Cerebellar nuclear complex (tissue), 1 donor: ENCODE data around the gene ZCCHC14.
A peak's percentile ranks its signal among the peaks of the same experiment; 100 is the strongest.

Experiments
- DNase-seq, 2 experiments: peaks; one replicate each; lab custom pipeline; 2025; lab: John Stamatoyannopoulos, UW

Gene ZCCHC14

DNA sequence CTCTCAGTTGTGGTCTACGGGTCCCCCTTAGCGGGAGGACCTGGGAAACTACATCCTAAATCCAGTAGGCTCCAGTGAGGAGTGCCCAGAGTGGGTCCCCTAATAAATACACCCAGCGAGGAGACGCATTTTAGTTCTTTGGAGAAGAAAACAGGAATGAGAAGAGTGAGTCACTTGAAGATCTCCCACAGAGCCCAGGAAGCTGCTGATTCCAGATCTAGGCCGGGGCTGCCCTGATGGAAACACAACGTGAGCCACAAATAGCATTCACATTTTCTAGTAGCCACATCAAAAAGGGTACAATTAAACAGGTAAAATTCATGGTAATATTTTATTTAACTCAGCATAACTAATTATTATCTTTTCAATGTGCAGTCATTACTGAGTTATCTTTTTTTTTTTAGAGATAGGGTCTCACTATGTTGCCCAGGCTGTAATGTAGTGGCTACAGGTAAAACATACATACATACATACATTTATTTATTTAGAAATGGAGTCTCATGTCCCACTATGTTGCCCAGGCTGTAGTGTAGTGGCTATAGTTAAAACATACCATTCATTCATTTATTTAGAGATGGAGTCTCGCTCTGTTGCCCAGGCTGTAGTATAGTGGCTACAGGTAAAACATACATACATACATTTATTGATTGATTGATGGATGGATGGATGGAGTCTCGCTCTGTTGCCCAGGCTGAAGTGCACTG is 130.8 kb downstream of the ZCCHC14 start:
- DNase-seq: no peak

DNA sequence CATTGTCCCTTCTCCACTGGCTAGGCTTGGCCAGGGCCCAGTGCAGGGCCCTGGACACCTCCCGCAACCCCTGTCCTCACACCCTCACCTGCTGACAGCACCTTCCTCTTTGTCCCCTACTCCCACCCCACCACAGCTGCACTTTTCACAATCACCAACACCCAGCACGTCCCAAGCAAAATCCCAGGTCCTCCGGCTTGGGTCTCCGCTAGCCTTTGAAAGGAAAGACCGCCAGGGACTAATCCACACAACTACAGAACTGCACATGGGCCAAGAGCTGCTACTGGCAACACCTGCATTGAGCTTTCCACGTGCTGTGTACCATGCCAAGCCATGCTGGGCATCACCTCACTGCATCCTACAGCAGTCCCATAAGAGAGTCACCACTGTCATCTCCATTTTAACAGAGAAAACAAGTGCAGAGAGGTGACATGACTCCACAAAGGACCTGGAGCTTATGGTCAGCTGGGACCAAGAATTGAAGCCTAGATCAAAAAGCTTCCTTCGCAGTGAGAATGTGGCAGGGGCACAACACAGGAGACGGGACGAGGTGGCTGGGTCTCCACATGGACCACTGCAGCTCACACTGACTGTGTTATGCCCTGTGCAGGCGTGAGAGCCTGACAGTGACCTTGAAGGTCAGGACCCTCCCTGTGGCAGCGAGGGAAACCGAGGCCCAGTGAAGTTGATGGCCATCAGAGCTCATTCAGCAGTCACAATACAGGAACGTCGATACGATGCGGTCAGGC is 131.8 kb downstream of the ZCCHC14 start:
- no peak for DNase-seq

DNA sequence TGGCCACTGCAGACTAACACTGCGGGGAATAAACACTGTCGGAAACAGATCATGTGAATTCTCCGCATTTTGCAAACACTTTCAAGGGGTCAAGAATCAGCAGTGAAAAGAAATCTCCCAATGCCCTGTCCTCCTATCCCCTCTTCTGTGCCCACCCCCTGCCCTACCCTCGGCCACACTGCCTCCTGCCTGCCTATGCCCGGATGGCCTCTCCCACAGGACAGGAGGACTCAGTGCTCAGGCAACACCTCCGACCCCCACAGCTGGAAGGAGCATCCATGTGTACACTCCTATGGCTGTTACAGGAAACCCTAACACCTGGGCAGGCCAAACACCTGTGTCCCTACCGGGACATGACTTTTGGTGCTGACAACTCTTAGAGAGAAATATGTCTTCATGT is 133.7 kb downstream of the ZCCHC14 start:
- no peak for DNase-seq

DNA sequence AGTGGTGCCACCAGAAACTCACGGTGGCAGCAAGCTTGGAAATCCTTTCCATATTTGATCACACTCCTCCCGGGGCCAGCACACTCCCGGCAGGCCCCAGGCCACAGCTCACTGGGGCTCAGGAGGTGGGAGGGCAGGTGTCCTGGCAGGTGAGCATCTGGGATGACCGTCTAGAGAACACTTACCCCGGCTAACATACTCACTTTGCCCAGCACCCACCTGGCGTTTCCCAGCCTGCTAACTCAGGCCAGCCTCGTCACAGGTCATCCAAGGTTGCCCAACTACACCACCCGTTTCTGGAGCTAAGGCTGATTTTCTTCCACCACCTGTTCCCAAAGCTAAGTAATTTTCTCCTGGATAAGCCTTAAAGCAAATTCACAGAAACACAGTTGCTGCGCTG is 134.1 kb downstream of the ZCCHC14 start:
- no peak for DNase-seq

DNA sequence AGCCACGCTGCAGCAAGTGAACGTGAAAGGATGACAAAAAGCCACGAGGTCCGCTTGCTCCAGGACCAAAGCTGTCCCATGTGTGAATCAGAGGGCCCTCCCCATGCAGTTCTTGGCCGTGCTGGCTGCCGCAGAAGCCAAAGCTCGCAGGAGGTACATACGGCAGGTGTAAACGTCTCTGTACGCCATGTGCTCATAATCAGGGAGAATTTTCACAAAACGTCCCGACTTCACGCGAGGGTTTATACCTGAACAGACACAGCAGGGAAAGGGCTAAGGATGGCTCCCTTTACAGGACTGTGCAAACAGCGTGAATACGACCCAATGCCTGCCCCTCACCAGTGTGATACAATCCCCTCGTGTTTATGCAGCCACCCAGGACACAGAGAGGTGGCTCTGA is 134.6 kb downstream of the ZCCHC14 start:
- peak; percentile 67 to 93 for DNase-seq

DNA sequence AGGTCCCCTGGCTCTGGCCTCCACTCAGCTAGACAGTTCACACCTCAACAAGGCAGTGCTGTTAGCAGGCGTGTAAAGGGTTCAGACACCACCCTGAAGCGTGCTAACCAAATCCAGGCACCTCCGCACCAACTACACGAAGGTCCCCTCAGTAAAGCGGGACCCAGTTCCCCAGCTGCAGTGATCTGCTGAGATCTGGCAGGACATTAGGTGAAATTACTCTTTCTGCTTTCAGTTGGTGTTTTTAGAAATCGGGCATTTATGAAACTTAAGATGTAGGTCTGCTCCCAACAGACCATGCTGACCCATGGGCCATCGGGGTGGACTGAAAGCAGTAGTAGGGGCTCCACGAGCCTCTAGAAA is 136.4 kb downstream of the ZCCHC14 start:
- DNase-seq: no peak
